SK-N-SH (cell line): ENCODE measurements around the gene ARHGAP26. TPM values are rescaled to one million over a fixed set of nuclear protein-coding genes. Genes with fewer than 3 reads are reported as not detected.

Experiments
- CTCF ChIA-PET: fragments of 300-600, 350-600 bp; formaldehyde crosslinking; extraction: SDS; loops from one replicate; lab custom pipeline; 2021; lab: Yijun Ruan, JAX
- POLR2A ChIA-PET: fragments of 350-600 bp; sonication (Branson Sonifier 250); formaldehyde crosslinking; extraction: SDS; loops from one replicate; lab custom pipeline; 2020; ENCODE audit warnings: antibody characterized with exemption, inconsistent platforms; lab: Yijun Ruan, JAX
- DNase-seq: peaks from one replicate; pipeline ENCODE4 v3.0.0; 2012
- H2AFZ ChIP-seq: fragments of 200-600 bp; sonication (generic); 2 replicates; pipeline ENCODE4 v1.8.1; 2016; ENCODE audit warnings: antibody characterized with exemption, mild to moderate bottlenecking, low read depth
- H3F3A ChIP-seq: fragments of 200-600 bp; sonication (generic); replicated peaks from 2 replicates; pipeline ENCODE3; 2016; ENCODE audit warnings: antibody characterized with exemption, mild to moderate bottlenecking; ENCODE audit not compliant: insufficient read depth
- H3K27ac ChIP-seq, 2 experiments: fragments of 200-500 bp in 1 of 2; fragments of 200-600 bp in 1 of 2; sonication (Bioruptor generic) in 1 of 2; sonication (generic), shearing (Covaris generic) in 1 of 2; 2 replicates each; pipeline versions ENCODE4 v1.5.1 to v1.6.1; 2014 to 2016; ENCODE audit warnings: low read depth in 2 of 2, inconsistent platforms in 1 of 2, low read length in 1 of 2, mild to moderate bottlenecking in 1 of 2, mixed read lengths in 1 of 2
- H3K27me3 ChIP-seq: fragments of 200-600 bp; sonication (generic), shearing (Covaris generic); 2 replicates; pipeline ENCODE4 v1.6.1; 2016; ENCODE audit warnings: mixed run types; ENCODE audit not compliant: insufficient read depth
- H3K36me3 ChIP-seq, 2 experiments: fragments of 200-500 bp in 1 of 2; fragments of 200-600 bp in 1 of 2; sonication (Bioruptor generic) in 1 of 2; sonication (generic) in 1 of 2; replicated peaks in 1 of 2; 2 replicates each; pipeline versions ENCODE3 to v1.5.1; 2014 to 2016; ENCODE audit warnings: low read length in 1 of 2, mild to moderate bottlenecking in 1 of 2; ENCODE audit not compliant: insufficient read depth in 2 of 2, control insufficient read depth in 1 of 2
- H3K4me1 ChIP-seq, 2 experiments: fragments of 200-500 bp in 1 of 2; fragments of 200-600 bp in 1 of 2; sonication (Bioruptor generic) in 1 of 2; sonication (generic), shearing (Covaris generic) in 1 of 2; 2 replicates each; pipeline versions ENCODE4 v1.5.1 to v1.6.1; 2014 to 2016; ENCODE audit warnings: low read depth in 1 of 2, low read length in 1 of 2, mixed run types in 1 of 2; ENCODE audit not compliant: insufficient read depth in 2 of 2, control insufficient read depth in 1 of 2
- H3K4me2 ChIP-seq: fragments of 200-600 bp; sonication (generic), shearing (Covaris generic); 2 replicates; pipeline ENCODE4 v1.6.1; 2017; ENCODE audit warnings: mixed run types
- H3K4me3 ChIP-seq, 2 experiments: fragments of 200-500 bp in 1 of 2; fragments of 200-600 bp in 1 of 2; sonication (Bioruptor generic) in 1 of 2; sonication (generic), shearing (Covaris generic) in 1 of 2; 2 replicates each; pipeline versions ENCODE4 v1.5.1 to v1.8.1; 2014 to 2016; ENCODE audit warnings: low read depth in 2 of 2, inconsistent platforms in 1 of 2, low read length in 1 of 2, mild to moderate bottlenecking in 1 of 2, mixed read lengths in 1 of 2, moderate library complexity in 1 of 2
- H3K79me2 ChIP-seq: fragments of 200-600 bp; sonication (generic); 2 replicates; pipeline ENCODE4 v1.8.1; 2017; ENCODE audit warnings: mild to moderate bottlenecking; ENCODE audit not compliant: insufficient read depth
- H3K9ac ChIP-seq: fragments of 200-600 bp; sonication (generic); 2 replicates; pipeline ENCODE4 v1.6.1; 2017; ENCODE audit warnings: mixed run types
- H3K9me2 ChIP-seq: fragments of 200-600 bp; sonication (generic); 2 replicates; pipeline ENCODE4 v1.6.1; 2017; ENCODE audit warnings: mixed run types
- H3K9me3 ChIP-seq: fragments of 200-600 bp; sonication (generic); 2 replicates; pipeline ENCODE4 v1.6.1; 2017; ENCODE audit warnings: mixed run types, mild to moderate bottlenecking, moderate library complexity
- H4K20me1 ChIP-seq: fragments of 200-600 bp; sonication (generic); 2 replicates; pipeline ENCODE4 v1.6.1; 2017; ENCODE audit warnings: mild to moderate bottlenecking, mixed run types; ENCODE audit not compliant: insufficient read depth
- EZH2phosphoT487 ChIP-seq: fragments of 200-600 bp; sonication (generic); IDR thresholded peaks from 2 replicates; pipeline ENCODE4 v1.6.1; 2017; ENCODE audit warnings: low read depth, mixed run types, mild to moderate bottlenecking, antibody characterized with exemption, moderate library complexity, borderline replicate concordance
- FOSL2 ChIP-seq: IDR thresholded peaks from 2 replicates; pipeline ENCODE4 v1.4.0; 2012; ENCODE audit warnings: low read depth, mild to moderate bottlenecking, moderate library complexity, borderline replicate concordance
- GABPA ChIP-seq: IDR thresholded peaks from 2 replicates; pipeline ENCODE4 v1.4.0; 2012; ENCODE audit warnings: low read depth, mild to moderate bottlenecking
- JUND ChIP-seq: IDR thresholded peaks from 2 replicates; pipeline ENCODE4 v1.4.0; 2012
- MXI1 ChIP-seq: IDR thresholded peaks from 2 replicates; pipeline ENCODE4 v1.6.1; 2012; ENCODE audit warnings: mild to moderate bottlenecking, low read depth, low read length, improper control_type of control experiment
- POLR2AphosphoS5 ChIP-seq: IDR thresholded peaks from 2 replicates; pipeline ENCODE4 v1.6.1; 2012; ENCODE audit warnings: low read depth, low read length
- RCOR1 ChIP-seq: fragments of 150-350 bp; IDR thresholded peaks from 2 replicates; pipeline ENCODE4 v1.6.1; 2017; ENCODE audit warnings: antibody characterized with exemption, low read length
- RFX5 ChIP-seq: IDR thresholded peaks from 2 replicates; pipeline ENCODE4 v1.6.1; 2012; ENCODE audit warnings: mild to moderate bottlenecking, improper control_type of control experiment, low read length
- SIN3A ChIP-seq: IDR thresholded peaks from 2 replicates; pipeline ENCODE4 v1.6.1; 2012; ENCODE audit warnings: low read depth, mild to moderate bottlenecking, low read length, moderate library complexity, borderline replicate concordance
- SMC3 ChIP-seq: IDR thresholded peaks from 2 replicates; pipeline ENCODE4 v1.6.1; 2012; ENCODE audit warnings: low read depth, low read length, improper control_type of control experiment
- TAF1 ChIP-seq: IDR thresholded peaks from 2 replicates; pipeline ENCODE4 v1.6.1; 2012; ENCODE audit warnings: low read depth, mild to moderate bottlenecking, low read length, moderate library complexity, borderline replicate concordance
- WGBS: methylation state at CpG from one replicate; pipeline ENCODE4 v1.1.6; 2017; ENCODE audit warnings: low lambda C conversion rate; 5-methylcytosine and 5-hydroxymethylcytosine counted together
- polyA plus RNA-seq, 3 experiments: library from polyadenylated mRNA; depleted of rRNA; stranded (reverse); fragments of >200 nt; gene quantifications; 2 replicates each; pipeline ENCODE4 v1.2.3, GENCODE V29; 2012
- TF ChIP-seq, protein P1 (sequence below): IDR thresholded peaks from 2 replicates; pipeline ENCODE4; 2012
- TF ChIP-seq, protein P2 (sequence below): IDR thresholded peaks from 2 replicates; pipeline ENCODE4 v1.4.0; 2012; ENCODE audit warnings: low read depth, borderline replicate concordance
- TF ChIP-seq, protein P3 (sequence below): fragments of 150-350 bp; IDR thresholded peaks from 2 replicates; pipeline ENCODE4 v1.6.1; 2017; ENCODE audit warnings: antibody characterized with exemption, low read length, low read depth, borderline replicate concordance
- TF ChIP-seq, protein P4 (sequence below): IDR thresholded peaks from 2 replicates; pipeline ENCODE4 v1.4.0; 2012; ENCODE audit warnings: low read depth, borderline replicate concordance

Gene ARHGAP26
- polyA plus RNA-seq, 1 of the 3 experiments (the other 2 are of a cell fraction): 6.1 TPM

DNA sequence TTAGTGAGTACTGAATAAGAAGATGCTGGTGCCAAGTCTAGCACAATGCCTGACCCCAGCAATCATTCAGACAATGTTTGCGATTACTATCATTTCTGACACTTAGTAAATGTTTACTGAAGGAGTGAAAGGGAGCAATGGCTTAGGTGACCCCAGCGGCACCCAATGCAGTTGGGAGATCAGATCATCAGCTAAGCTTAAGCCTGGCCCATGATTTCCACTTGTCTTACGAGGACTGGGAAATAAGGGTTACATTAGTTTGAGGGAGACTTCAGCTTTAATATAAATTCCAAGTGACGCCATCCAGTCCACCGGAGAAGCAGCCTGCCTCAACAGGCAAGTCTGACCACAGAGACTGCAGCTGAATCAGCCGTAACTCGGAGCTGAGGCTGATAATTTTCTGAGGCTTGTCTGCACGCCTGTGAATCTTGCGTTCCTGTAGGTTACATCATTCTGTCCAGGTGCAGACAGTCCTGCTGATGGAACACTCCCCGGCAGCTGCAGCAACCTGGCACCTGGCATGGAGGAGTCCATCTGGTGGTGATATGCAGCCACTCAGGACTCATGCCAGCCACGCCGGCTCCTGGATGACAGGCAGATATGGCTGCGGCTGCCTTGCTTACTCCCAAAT, 49.4 kb upstream of the ARHGAP26 start:
- Histone ChIP-seq H4K20me1 (no peaks in the 10 kb centered on the region), H3F3A (peaks cover 5% of the 10 kb centered on the region), H3K79me2 (no peaks in the 10 kb centered on the region), H2AFZ (no peak overlapping the region), H3K9ac (no peak overlapping the region), H3K36me3 (no peaks in the 10 kb centered on the region), H3K4me2 (no peak overlapping the region), H3K9me3 (no peaks in the 10 kb centered on the region), H3K27ac (no peak overlapping the region), H3K4me3 (no peak overlapping the region), H3K4me1 (peaks cover 24 to 28% of the 10 kb centered on the region in 2 experiments), H3K9me2 (no peaks in the 10 kb centered on the region), H3K27me3 (no peaks in the 10 kb centered on the region)
- TF ChIP-seq SMC3 (peak; percentile 4; the same call in 1 of the 2 replicates), SIN3A (no peak)
- WGBS: 89% methylated on average over 11 of the region's 13 CpGs
- DNase-seq: no peak
- ChIA-PET CTCF (interaction anchor here (0.9 to 14.5 kb wide), 9 partner anchors 8 to 160 kb away, joined by 3 to 1285 read pairs (median 5); partner anchors contain the start of gene ARHGAP26), POLR2A (interaction anchor here (1.5 kb wide), 1 partner anchor 49 kb away, joined by 4 read pairs; the partner anchor contains the start of gene ARHGAP26)

DNA sequence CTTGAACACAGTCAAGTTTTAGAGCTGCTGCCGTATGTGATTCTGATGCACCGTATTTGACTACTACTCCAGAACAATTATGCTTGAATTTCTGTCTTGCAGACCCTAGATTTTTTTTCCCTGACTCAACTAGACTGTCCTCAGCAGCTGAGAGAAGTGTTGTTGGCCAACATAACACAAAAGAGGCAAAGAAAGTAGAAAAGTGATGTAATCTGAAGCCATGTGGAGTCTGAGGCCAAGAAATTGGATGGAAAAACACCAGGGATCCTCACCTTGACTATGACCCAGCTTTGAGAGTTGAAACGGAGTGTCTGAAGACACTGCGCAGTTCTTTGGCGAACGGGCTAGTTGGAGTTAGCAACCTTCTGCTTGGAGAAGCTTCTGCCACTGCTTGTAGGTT, 48.0 kb upstream of the ARHGAP26 start:
- Histone ChIP-seq H3K9ac (no peak overlapping the region), H3K4me3 (no peak overlapping the region), H3K4me1 (peaks cover 16 to 33% of the 10 kb centered on the region in 2 experiments), H2AFZ (no peak overlapping the region), H4K20me1 (peaks cover 3% of the 10 kb centered on the region; the same call in 1 of the 2 replicates), H3K27me3 (no peaks in the 10 kb centered on the region), H3K27ac (no peak overlapping the region), H3K36me3 (no peaks in the 10 kb centered on the region), H3K4me2 (no peak overlapping the region; the same call in 1 of the 2 replicates), H3K79me2 (no peaks in the 10 kb centered on the region), H3F3A (peaks cover 19% of the 10 kb centered on the region), H3K9me3 (no peaks in the 10 kb centered on the region), H3K9me2 (no peaks in the 10 kb centered on the region)
- no peak for DNase-seq
- WGBS: 90% methylated on average over 6 of the region's 6 CpGs
- ChIA-PET POLR2A (no interaction called here), CTCF (interaction anchor here (1.4 to 14.5 kb wide), 6 partner anchors 9 to 158 kb away, joined by 4 to 1285 read pairs (median 70); partner anchors contain the start of gene ARHGAP26)
- TF ChIP-seq MXI1 (no peak), RCOR1 (no peak)

DNA sequence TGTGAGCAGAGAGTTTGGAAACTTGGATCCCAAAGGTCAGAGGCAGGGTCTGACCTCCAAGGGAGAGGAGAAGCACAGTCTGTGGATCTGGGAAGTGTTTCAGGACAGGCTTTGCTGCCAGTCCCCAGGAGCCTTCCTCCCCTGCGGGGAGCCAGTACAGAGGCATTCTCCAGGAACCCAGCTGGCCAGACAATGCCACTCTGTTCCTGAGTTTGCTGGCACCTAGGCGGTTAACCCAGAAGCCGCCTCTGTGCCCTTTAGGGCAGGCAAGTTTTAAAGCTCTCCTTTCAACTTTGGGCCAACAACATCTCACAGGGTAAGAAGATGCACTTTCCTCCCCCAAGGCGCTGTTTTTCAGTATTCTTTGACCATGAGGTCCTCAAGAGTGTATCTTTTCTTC, 47.3 kb upstream of the ARHGAP26 start:
- Histone ChIP-seq H3K9me3 (no peaks in the 10 kb centered on the region), H3K36me3 (no peaks in the 10 kb centered on the region), H3F3A (peaks cover 25% of the 10 kb centered on the region), H3K4me1 (peaks cover 9 to 31% of the 10 kb centered on the region in 2 experiments), H3K27me3 (no peaks in the 10 kb centered on the region), H3K9ac (no peak overlapping the region), H4K20me1 (peaks cover 3% of the 10 kb centered on the region; the same call in 1 of the 2 replicates), H2AFZ (no peak overlapping the region), H3K4me2 (no peak overlapping the region), H3K27ac (no peak overlapping the region), H3K9me2 (no peaks in the 10 kb centered on the region), H3K4me3 (no peak overlapping the region), H3K79me2 (no peaks in the 10 kb centered on the region)
- CTCF ChIA-PET: interaction anchor here (1.0 to 14.5 kb wide), 5 partner anchors 10 to 157 kb away, joined by 4 to 1285 read pairs (median 51); no protein-coding TSS in a partner anchor
- TF ChIP-seq, protein P1, sequence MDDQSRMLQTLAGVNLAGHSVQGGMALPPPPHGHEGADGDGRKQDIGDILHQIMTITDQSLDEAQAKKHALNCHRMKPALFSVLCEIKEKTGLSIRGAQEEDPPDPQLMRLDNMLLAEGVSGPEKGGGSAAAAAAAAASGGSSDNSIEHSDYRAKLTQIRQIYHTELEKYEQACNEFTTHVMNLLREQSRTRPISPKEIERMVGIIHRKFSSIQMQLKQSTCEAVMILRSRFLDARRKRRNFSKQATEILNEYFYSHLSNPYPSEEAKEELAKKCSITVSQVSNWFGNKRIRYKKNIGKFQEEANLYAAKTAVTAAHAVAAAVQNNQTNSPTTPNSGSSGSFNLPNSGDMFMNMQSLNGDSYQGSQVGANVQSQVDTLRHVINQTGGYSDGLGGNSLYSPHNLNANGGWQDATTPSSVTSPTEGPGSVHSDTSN: no peak
- TF ChIP-seq, protein P2, sequence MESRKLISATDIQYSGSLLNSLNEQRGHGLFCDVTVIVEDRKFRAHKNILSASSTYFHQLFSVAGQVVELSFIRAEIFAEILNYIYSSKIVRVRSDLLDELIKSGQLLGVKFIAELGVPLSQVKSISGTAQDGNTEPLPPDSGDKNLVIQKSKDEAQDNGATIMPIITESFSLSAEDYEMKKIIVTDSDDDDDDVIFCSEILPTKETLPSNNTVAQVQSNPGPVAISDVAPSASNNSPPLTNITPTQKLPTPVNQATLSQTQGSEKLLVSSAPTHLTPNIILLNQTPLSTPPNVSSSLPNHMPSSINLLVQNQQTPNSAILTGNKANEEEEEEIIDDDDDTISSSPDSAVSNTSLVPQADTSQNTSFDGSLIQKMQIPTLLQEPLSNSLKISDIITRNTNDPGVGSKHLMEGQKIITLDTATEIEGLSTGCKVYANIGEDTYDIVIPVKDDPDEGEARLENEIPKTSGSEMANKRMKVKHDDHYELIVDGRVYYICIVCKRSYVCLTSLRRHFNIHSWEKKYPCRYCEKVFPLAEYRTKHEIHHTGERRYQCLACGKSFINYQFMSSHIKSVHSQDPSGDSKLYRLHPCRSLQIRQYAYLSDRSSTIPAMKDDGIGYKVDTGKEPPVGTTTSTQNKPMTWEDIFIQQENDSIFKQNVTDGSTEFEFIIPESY: no peak
- no peak for TF ChIP-seq TAF1
- TF ChIP-seq GABPA: no peak
- TF ChIP-seq, protein P3, sequence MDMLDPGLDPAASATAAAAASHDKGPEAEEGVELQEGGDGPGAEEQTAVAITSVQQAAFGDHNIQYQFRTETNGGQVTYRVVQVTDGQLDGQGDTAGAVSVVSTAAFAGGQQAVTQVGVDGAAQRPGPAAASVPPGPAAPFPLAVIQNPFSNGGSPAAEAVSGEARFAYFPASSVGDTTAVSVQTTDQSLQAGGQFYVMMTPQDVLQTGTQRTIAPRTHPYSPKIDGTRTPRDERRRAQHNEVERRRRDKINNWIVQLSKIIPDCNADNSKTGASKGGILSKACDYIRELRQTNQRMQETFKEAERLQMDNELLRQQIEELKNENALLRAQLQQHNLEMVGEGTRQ: no peak
- TF ChIP-seq, protein P4, sequence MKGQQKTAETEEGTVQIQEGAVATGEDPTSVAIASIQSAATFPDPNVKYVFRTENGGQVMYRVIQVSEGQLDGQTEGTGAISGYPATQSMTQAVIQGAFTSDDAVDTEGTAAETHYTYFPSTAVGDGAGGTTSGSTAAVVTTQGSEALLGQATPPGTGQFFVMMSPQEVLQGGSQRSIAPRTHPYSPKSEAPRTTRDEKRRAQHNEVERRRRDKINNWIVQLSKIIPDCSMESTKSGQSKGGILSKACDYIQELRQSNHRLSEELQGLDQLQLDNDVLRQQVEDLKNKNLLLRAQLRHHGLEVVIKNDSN: no peak
- no peak for TF ChIP-seq RCOR1
- TF ChIP-seq EZH2phosphoT487: no peak
- no peak for TF ChIP-seq RFX5
- TF ChIP-seq JUND: no peak
- TF ChIP-seq POLR2AphosphoS5: no peak
- no peak for TF ChIP-seq SIN3A
- no peak for TF ChIP-seq FOSL2
- 94% methylated on average over 1 of the region's 4 CpGs for WGBS
- POLR2A ChIA-PET: interaction anchor here (1.1 kb wide), 1 partner anchor 18 kb away, joined by 4 read pairs; no protein-coding TSS in a partner anchor
- no peak for DNase-seq
